ENCODE results near the gene SLC30A3.

- no peak for TF ChIP-seq CHD4 (IDR thresholded peaks at IDR 0.05; ENCODE audit: borderline replicate concordance, low read length)
- no peak for TF ChIP-seq E2F1 (CRISPR knock-in tag; IDR thresholded peaks at IDR 0.05)
- no peak for TF ChIP-seq ARNT (IDR thresholded peaks at IDR 0.05)
- TF ChIP-seq SETDB1 (CRISPR knock-in tag; IDR thresholded peaks at IDR 0.05; ENCODE audit: borderline replicate concordance): no peak
- no peak for TF ChIP-seq SRSF1 (optimal IDR thresholded peaks at IDR 0.05; ENCODE audit: low read depth, low read length)
- TF ChIP-seq JUND (CRISPR knock-in tag; IDR thresholded peaks at IDR 0.05): no peak
- no peak for TF ChIP-seq GRHL1 (CRISPR knock-in tag; conservative IDR thresholded peaks at IDR 0.05)
- no peak for TF ChIP-seq MAFF (IDR thresholded peaks at IDR 0.05; ENCODE audit: low read depth, low read length)
- TF ChIP-seq FOXO4 (CRISPR knock-in tag; conservative IDR thresholded peaks at IDR 0.05): no peak
- TF ChIP-seq POLR2AphosphoS5 (IDR thresholded peaks at IDR 0.05; ENCODE audit: low read depth, low read length): no peak
- no peak for TF ChIP-seq RBM22 (optimal IDR thresholded peaks at IDR 0.05; ENCODE audit: low read length)
These were observed 32.1 kb upstream of the SLC30A3 start for GRCh38 chr2:27294928-27295327.
